Forelimb muscle (tissue), 1 donor: ENCODE data around the gene DHRS12. TPM values are rescaled to one million over a fixed set of nuclear protein-coding genes. Genes with fewer than 3 reads are reported as not detected.

Experiments used
- DNase-seq: peaks from one replicate; pipeline ENCODE4 v3.0.0-alpha.2; 2013; ENCODE audit warnings: low read depth
- polyA plus RNA-seq: library from polyadenylated mRNA; unstranded; fragments of 120-200 nt; gene quantifications from one replicate; pipeline ENCODE4 v1.2.1, GENCODE V29; 2013; ENCODE audit not compliant: insufficient read length

The DHRS12 gene
- 14.8 TPM for polyA plus RNA-seq

- DNase-seq, result peak; percentile 53
Observed at GRCh38 chr13:51803422-51804294, at the start of gene DHRS12. TSS of gene DHRS12 (minus strand) at chr13:51804163. CDS start at chr13:51799659, 4,504 bp downstream.

GRCh38 chr13:51849145-51850101 is 45.5 kb upstream of the DHRS12 start:
- no peak for DNase-seq

- no peak for DNase-seq
Observed at GRCh38 chr13:51848674-51849073, 44.7 kb upstream of the DHRS12 start.

- no peak for DNase-seq
Observed at GRCh38 chr13:51846756-51847155, 42.8 kb upstream of the DHRS12 start.

- no peak for DNase-seq
Observed at GRCh38 chr13:51845574-51846318, 41.8 kb upstream of the DHRS12 start.

- DNase-seq, result no peak
Observed at GRCh38 chr13:51844862-51845573, 41.1 kb upstream of the DHRS12 start, which contains the start of gene TMEM272. TSS of gene TMEM272 (minus strand) at chr13:51845177. CDS start at chr13:51838530, 6,647 bp downstream.

GRCh38 chr13:51843529-51843928 is 39.6 kb upstream of the DHRS12 start:
- DNase-seq, result no peak

GRCh38 chr13:51841732-51842131 is 37.8 kb upstream of the DHRS12 start:
- no peak for DNase-seq

GRCh38 chr13:51840917-51841316 is 37.0 kb upstream of the DHRS12 start:
- DNase-seq, result no peak

- no peak for DNase-seq
Observed at GRCh38 chr13:51839711-51840540, 36.0 kb upstream of the DHRS12 start.

- DNase-seq, result no peak
Observed at GRCh38 chr13:51838240-51838846, 34.4 kb upstream of the DHRS12 start.

GRCh38 chr13:51837016-51837415 is 33.1 kb upstream of the DHRS12 start:
- no peak for DNase-seq

- no peak for DNase-seq
Observed at GRCh38 chr13:51834581-51835171, 30.7 kb upstream of the DHRS12 start.

GRCh38 chr13:51833980-51834379 is 30.0 kb upstream of the DHRS12 start:
- DNase-seq, result no peak

- DNase-seq, result no peak
Observed at GRCh38 chr13:51832471-51833152, 28.6 kb upstream of the DHRS12 start.

GRCh38 chr13:51831519-51831918 is 27.6 kb upstream of the DHRS12 start:
- no peak for DNase-seq

GRCh38 chr13:51829568-51829899 is 25.6 kb upstream of the DHRS12 start:
- DNase-seq, result no peak

- no peak for DNase-seq
Observed at GRCh38 chr13:51828730-51829567, 25.0 kb upstream of the DHRS12 start.
